Epithelial cell of esophagus (primary cell): ENCODE data around the gene LCE6A.

ENCODE experiments used
- DNase-seq: peaks from one replicate; pipeline ENCODE4 v3.0.0; 2010; ENCODE audit warnings: low read depth
- H3K4me3 ChIP-seq: 2 replicates; pipeline ENCODE4 v1.5.1; 2011; ENCODE audit warnings: mild to moderate bottlenecking, low read length, control low read depth
- TF ChIP-seq, protein P1 (sequence below): IDR thresholded peaks from 2 replicates; pipeline ENCODE4 v1.5.1; 2011; ENCODE audit warnings: low read depth, mild to moderate bottlenecking, low read length, control low read depth, inconsistent platforms; ENCODE audit not compliant: insufficient read depth; ENCODE audit errors: missing control alignments

LCE6A gene

DNA sequence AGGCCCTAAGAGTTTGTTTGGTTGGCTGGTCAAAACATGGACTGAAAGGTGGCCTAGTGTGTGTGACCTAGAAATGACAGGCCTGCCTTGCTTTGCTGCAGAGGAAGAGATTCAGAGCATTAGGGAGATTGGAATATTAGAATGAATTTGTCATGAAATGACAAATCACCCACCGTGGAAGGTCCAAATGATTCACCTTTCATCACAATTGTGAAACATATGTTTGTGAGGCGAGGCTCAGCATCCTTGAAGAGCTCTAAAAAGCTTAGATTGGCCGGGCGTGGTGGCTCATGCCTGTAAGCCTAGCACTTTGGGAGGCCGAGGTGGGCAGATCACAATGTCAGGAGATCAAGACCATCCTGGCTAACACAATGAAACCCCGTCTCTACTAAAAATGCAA is 25.3 kb upstream of the LCE6A start:
- TF ChIP-seq, protein P1, sequence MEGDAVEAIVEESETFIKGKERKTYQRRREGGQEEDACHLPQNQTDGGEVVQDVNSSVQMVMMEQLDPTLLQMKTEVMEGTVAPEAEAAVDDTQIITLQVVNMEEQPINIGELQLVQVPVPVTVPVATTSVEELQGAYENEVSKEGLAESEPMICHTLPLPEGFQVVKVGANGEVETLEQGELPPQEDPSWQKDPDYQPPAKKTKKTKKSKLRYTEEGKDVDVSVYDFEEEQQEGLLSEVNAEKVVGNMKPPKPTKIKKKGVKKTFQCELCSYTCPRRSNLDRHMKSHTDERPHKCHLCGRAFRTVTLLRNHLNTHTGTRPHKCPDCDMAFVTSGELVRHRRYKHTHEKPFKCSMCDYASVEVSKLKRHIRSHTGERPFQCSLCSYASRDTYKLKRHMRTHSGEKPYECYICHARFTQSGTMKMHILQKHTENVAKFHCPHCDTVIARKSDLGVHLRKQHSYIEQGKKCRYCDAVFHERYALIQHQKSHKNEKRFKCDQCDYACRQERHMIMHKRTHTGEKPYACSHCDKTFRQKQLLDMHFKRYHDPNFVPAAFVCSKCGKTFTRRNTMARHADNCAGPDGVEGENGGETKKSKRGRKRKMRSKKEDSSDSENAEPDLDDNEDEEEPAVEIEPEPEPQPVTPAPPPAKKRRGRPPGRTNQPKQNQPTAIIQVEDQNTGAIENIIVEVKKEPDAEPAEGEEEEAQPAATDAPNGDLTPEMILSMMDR: no peak
- no peak overlapping the region for H3K4me3 ChIP-seq
- peak; percentile 84 for DNase-seq

- no peak for DNase-seq
- no peak overlapping the region for H3K4me3 ChIP-seq
- TF ChIP-seq, protein P1: no peak
Observed at GRCh38 chr1:152823294-152823693, 19.4 kb upstream of the LCE6A start.

- TF ChIP-seq, protein P1: no peak
- DNase-seq: peak; percentile 68
- no peak overlapping the region for H3K4me3 ChIP-seq
Observed at GRCh38 chr1:152824964-152825363, 17.7 kb upstream of the LCE6A start.

DNA sequence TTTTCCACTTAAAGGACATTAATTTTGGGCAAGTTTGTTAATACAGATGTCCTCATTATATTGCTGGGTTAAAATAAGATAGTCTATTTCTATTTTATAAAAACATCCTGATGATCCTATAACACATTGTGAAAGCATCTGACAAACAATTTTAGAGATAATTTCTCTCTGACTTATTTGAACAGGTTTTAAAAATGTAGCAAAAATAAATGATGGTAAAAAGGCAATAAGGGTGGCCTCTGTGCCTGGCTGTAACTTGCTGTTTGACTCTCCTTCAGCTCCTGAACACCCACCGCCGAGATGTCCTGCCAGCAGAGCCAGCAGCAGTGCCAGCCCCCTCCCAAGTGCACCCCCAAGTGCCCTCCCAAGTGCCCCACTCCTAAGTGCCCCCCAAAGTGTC is 15.5 kb upstream of the LCE6A start, which contains the start of gene LCE1A:
TSS of gene LCE1A (plus strand) at position 301 of the 400 bp plus-strand sequence. CDS start at position 301, 0 bp downstream.
- no peak for DNase-seq
- H3K4me3 ChIP-seq: no peak within 1 kb of the TSS
- TF ChIP-seq, protein P1: no peak

DNA sequence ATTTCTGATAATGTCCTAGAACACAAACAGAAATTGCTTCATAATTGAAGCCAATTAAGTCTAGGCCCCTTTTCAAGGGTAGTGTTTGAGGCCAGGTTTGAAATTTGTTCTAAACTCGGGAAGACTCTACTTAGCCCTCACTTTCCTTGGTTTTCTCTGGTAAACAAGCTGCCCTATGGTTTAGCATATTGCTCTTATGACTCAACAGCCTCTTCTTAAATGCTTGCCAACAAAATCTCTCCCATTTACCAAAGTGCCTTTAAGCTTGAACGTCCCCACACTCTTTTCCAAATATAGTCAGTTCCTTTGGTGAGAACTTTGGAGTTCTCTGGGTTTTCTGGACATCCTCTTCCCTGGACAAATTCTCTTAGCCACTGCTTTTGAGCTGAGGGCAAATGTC is 5.8 kb upstream of the LCE6A start:
- DNase-seq: no peak
- TF ChIP-seq, protein P1: no peak
- H3K4me3 ChIP-seq: no peak overlapping the region

DNA sequence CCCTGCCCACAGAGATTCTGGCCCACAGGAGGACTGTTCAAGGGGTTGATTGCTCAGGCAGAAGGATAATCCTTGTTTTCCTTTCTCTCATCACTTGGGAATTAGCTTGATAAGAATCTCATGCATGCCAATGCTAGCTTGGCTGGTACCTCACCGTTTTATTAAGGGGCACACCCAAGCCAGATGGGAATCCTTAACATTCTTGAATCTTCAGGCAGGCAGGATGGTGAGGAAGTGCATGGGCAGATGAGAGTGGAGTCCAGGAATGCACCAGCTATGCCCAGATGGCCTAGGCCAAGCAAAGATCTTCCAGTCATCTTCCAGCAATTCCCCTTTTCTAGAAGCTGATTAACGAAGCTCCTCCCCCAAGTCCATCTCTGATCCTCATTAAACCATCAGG is 13.0 kb downstream of the LCE6A start:
- peak; percentile 9 for DNase-seq
- TF ChIP-seq, protein P1: no peak
- no peak overlapping the region for H3K4me3 ChIP-seq

GRCh38 chr1:152858062-152858461 is 15.4 kb downstream of the LCE6A start:
- TF ChIP-seq, protein P1: no peak
- no peak overlapping the region for H3K4me3 ChIP-seq
- DNase-seq: peak; percentile 53
